Stimulated activated CD4-positive, alpha-beta T cell treated with anti-CD3 and anti-CD28 coated beads, Interleukin-1b, Interleukin-23, amount 100 ng/mL, for 24 hours (primary cell): ENCODE data around the gene CDH13.

ENCODE experiments used
- DNase-seq, 4 experiments: peaks; one replicate each; pipeline ENCODE4 v3.0.0-alpha.2; 2020; ENCODE audit warnings: low read depth in 4 of 4, low spot score in 1 of 4

Gene CDH13

GRCh38 chr16:82626791-82627261 lies at the start of gene CDH13:
TSS of gene CDH13 (plus strand) at chr16:82626969.
- no peak for DNase-seq

GRCh38 chr16:82580298-82580890 lies 46.4 kb upstream of the CDH13 start:
- DNase-seq: no peak

- DNase-seq: no peak
Observed at GRCh38 chr16:82582975-82583374, 43.8 kb upstream of the CDH13 start.

- DNase-seq: no peak
Observed at GRCh38 chr16:82583422-82583821, 43.3 kb upstream of the CDH13 start.

- no peak for DNase-seq
Observed at GRCh38 chr16:82584553-82585152, 42.1 kb upstream of the CDH13 start.

GRCh38 chr16:82585675-82586074 lies 41.1 kb upstream of the CDH13 start:
- DNase-seq: no peak

- no peak for DNase-seq
Observed at GRCh38 chr16:82586130-82586529, 40.6 kb upstream of the CDH13 start.

GRCh38 chr16:82587289-82587688 lies 39.5 kb upstream of the CDH13 start:
- DNase-seq: no peak

- no peak for DNase-seq
Observed at GRCh38 chr16:82589407-82589806, 37.4 kb upstream of the CDH13 start.

- DNase-seq: no peak
Observed at GRCh38 chr16:82594114-82594513, 32.7 kb upstream of the CDH13 start.

- DNase-seq: no peak
Observed at GRCh38 chr16:82598771-82599170, 28.0 kb upstream of the CDH13 start.

- no peak for DNase-seq
Observed at GRCh38 chr16:82601989-82602640, 24.7 kb upstream of the CDH13 start.

- DNase-seq: no peak
Observed at GRCh38 chr16:82603784-82604411, 22.9 kb upstream of the CDH13 start.

- DNase-seq: no peak
Observed at GRCh38 chr16:82605076-82605475, 21.7 kb upstream of the CDH13 start.

- no peak for DNase-seq
Observed at GRCh38 chr16:82605863-82606620, 20.7 kb upstream of the CDH13 start.

- no peak for DNase-seq
Observed at GRCh38 chr16:82609140-82609539, 17.6 kb upstream of the CDH13 start.

GRCh38 chr16:82612263-82612662 lies 14.5 kb upstream of the CDH13 start:
- DNase-seq: no peak

- no peak for DNase-seq
Observed at GRCh38 chr16:82616356-82616755, 10.4 kb upstream of the CDH13 start.

GRCh38 chr16:82621781-82622180 lies 5.0 kb upstream of the CDH13 start:
- DNase-seq: no peak

GRCh38 chr16:82623241-82623640 lies 3.5 kb upstream of the CDH13 start:
- DNase-seq: no peak
